MM.1S (cell line): ENCODE results near the gene NLRP3.

ENCODE experiments used
- CTCF ChIP-seq: fragments of 300-600 bp; sonication (generic); IDR thresholded peaks from 2 replicates; pipeline ENCODE4 v1.5.1; 2016; ENCODE audit warnings: antibody characterized with exemption, low read length, mixed read lengths
- EZH2 ChIP-seq: fragments of 300-600 bp; sonication (generic); optimal IDR thresholded peaks from 2 replicates; pipeline ENCODE3; 2017; ENCODE audit warnings: low read depth, mild to moderate bottlenecking, antibody characterized with exemption, low read length, mixed read lengths

GRCh38 chr1:247435759-247436147 lies 19.8 kb downstream of the NLRP3 start:
- TF ChIP-seq CTCF = no peak
- no peak for TF ChIP-seq EZH2
